Liver (tissue), 9 donors: ENCODE data around the gene GALNT17. TPM values are rescaled to one million over a fixed set of nuclear protein-coding genes. Genes with fewer than 3 reads are reported as not detected.
"Not testable (repeated sequence)": the region's sequence is repeated elsewhere in the genome, so short reads cannot be mapped to it uniquely, and the experiment has no call there.

Experiments
- DNase-seq: peaks from one replicate; pipeline ENCODE4 v3.0.0-alpha.2; 2017; ENCODE audit warnings: low spot score
- H3K27ac ChIP-seq, 2 donors: one replicate each; pipeline ENCODE4 v1.7.0; 2013; ENCODE audit warnings: inconsistent platforms in 2 of 2, low read length in 2 of 2, control low read depth in 1 of 2, low read depth in 1 of 2, mild to moderate bottlenecking in 1 of 2
- H3K27me3 ChIP-seq, 4 donors: one replicate each; pipeline versions ENCODE4 v1.6.1 to v1.7.0; 2013; ENCODE audit warnings: low read length in 3 of 4, inconsistent platforms in 1 of 4, mild to moderate bottlenecking in 1 of 4, moderate library complexity in 1 of 4; ENCODE audit not compliant: control insufficient read depth in 4 of 4, insufficient read depth in 4 of 4
- H3K36me3 ChIP-seq, 4 donors: one replicate each; pipeline versions ENCODE4 v1.6.1 to v1.7.0; 2013; ENCODE audit warnings: low read length in 3 of 4, mild to moderate bottlenecking in 3 of 4, low read depth in 1 of 4, moderate library complexity in 1 of 4; ENCODE audit not compliant: control insufficient read depth in 4 of 4, insufficient read depth in 3 of 4
- H3K4me1 ChIP-seq, 4 donors: one replicate each; pipeline versions ENCODE4 v1.6.1 to v1.7.0; 2013; ENCODE audit warnings: low read length in 3 of 4, mild to moderate bottlenecking in 3 of 4, moderate library complexity in 1 of 4; ENCODE audit not compliant: control insufficient read depth in 4 of 4, insufficient read depth in 4 of 4
- H3K4me3 ChIP-seq, 3 donors: one replicate each; pipeline versions ENCODE4 v1.6.1 to v1.7.0; 2013; ENCODE audit warnings: low read length in 3 of 3, control low read depth in 1 of 3, low read depth in 1 of 3, mild to moderate bottlenecking in 1 of 3
- H3K9ac ChIP-seq, 2 donors: one replicate each; pipeline ENCODE4 v1.7.0; 2013; ENCODE audit warnings: low read length in 2 of 2, mild to moderate bottlenecking in 2 of 2, moderate library complexity in 2 of 2, control low read depth in 1 of 2, low read depth in 1 of 2
- H3K9me3 ChIP-seq, 4 donors: one replicate each; pipeline versions ENCODE4 v1.6.1 to v1.7.0; 2013; ENCODE audit warnings: low read length in 3 of 4; ENCODE audit not compliant: control insufficient read depth in 4 of 4
- ATF3 ChIP-seq: IDR thresholded peaks from 2 replicates; pipeline ENCODE4 v1.6.1; 2016; ENCODE audit warnings: antibody characterized with exemption
- CTCF ChIP-seq: fragments of 150-350 bp; IDR thresholded peaks from 2 replicates; pipeline ENCODE4 v1.5.1; 2017; ENCODE audit warnings: improper control_type of control experiment, low read depth, low read length; ENCODE audit not compliant: missing input control
- EGR1 ChIP-seq, 2 donors: IDR thresholded peaks; 2 replicates each; pipeline ENCODE4 v1.6.1; 2016 to 2018; ENCODE audit warnings: antibody characterized with exemption in 2 of 2, low read depth in 2 of 2
- FOXA2 ChIP-seq: IDR thresholded peaks from 2 replicates; pipeline ENCODE4 v1.6.1; 2016; ENCODE audit warnings: antibody characterized with exemption
- HNF4G ChIP-seq: IDR thresholded peaks from 2 replicates; pipeline ENCODE4 v1.6.1; 2016; ENCODE audit warnings: antibody characterized with exemption
- RAD21 ChIP-seq, 2 donors: IDR thresholded peaks; 2 replicates each; pipeline ENCODE4 v1.6.1; 2016; ENCODE audit warnings: antibody characterized with exemption in 2 of 2, mild to moderate bottlenecking in 2 of 2
- REST ChIP-seq: IDR thresholded peaks from 2 replicates; pipeline ENCODE4 v1.6.1; 2016; ENCODE audit warnings: antibody characterized with exemption, mild to moderate bottlenecking
- RXRA ChIP-seq, 2 donors: IDR thresholded peaks; 2 replicates each; pipeline ENCODE4 v1.6.1; 2017 to 2018; ENCODE audit warnings: antibody characterized with exemption in 2 of 2, mild to moderate bottlenecking in 1 of 2
- WGBS: extraction: QIAGEN DNeasy Blood & Tissue Kit; methylation state at CpG from one replicate; pipeline ENCODE4 v1.1.7; 2013; 5-methylcytosine and 5-hydroxymethylcytosine counted together
- polyA plus RNA-seq, 2 donors: library from polyadenylated mRNA; stranded (reverse) in 1 of 2; unstranded in 1 of 2; fragments of 200-250 nt in 1 of 2; fragments of >200 nt in 1 of 2; fragmentation: Nextera tagmentation in 1 of 2; extraction: Ambion mirVana in 1 of 2; gene quantifications; one replicate each; pipeline versions ENCODE4 v1.2.1 to v1.2.3, GENCODE V29; 2013 to 2015
- total RNA-seq, 2 donors: library from RNA; depleted of rRNA; stranded (reverse); fragments of >200 nt; gene quantifications; one replicate each; pipeline ENCODE4 v1.2.3, GENCODE V29; 2014
- donor health status: healthy.
- donor health status: healthy.
- donor health status: healthy.
- donor health status: healthy.
- donor health status: healthy.

GALNT17 gene
- total and polyA plus RNA-seq, 4 donors, result 0.10 to 0.42 (median 0.37) TPM; not detected in 1

- Histone ChIP-seq H3K9ac (no peak overlapping the region), H3K4me1 (no peaks in the 10 kb centered on the region), H3K36me3 (no peaks in the 10 kb centered on the region), H3K4me3 (no peak overlapping the region), H3K9me3 (peaks cover 0 to under 1% (median 0%) of the 10 kb centered on the region in 4 donors), H3K27ac (no peak overlapping the region), H3K27me3 (no peaks in the 10 kb centered on the region)
- TF ChIP-seq REST, result no peak
- TF ChIP-seq EGR1 (IDR thresholded peaks at IDR 0.05; ENCODE audit: low read depth in 2 of 2), result no peak
- TF ChIP-seq ATF3, result no peak
- no peak for TF ChIP-seq RAD21 (IDR thresholded peaks at IDR 0.05)
- TF ChIP-seq CTCF, result no peak
- TF ChIP-seq RXRA (IDR thresholded peaks at IDR 0.05), result no peak
- DNase-seq, result no peak
- WGBS, result 85% methylated on average over 3 of the region's 3 CpGs
Observed at GRCh38 chr7:71208881-71209280, 76.9 kb downstream of the GALNT17 start.

DNA sequence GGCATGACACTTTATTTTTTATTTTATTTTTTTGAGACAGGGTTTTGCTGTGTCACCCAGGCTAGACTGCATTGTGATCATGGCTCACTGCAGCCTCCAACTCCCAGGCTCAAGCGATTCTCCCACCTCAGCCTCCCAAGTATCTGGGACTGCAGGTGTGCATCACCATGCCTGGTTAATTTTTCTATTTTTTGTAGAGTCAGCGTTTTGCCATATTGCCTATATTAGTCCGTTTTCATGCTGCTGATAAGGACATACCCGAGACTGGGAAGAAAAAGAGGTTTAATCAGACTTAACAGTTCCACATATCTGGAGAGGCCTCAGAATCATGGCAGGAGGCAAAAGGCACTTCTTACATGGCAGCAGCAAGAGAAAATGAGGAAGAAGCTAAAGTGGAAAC, 77.5 kb downstream of the GALNT17 start:
- not testable (repeated sequence) for H3K27ac ChIP-seq, H3K9me3 ChIP-seq, H3K36me3 ChIP-seq, DNase-seq, H3K4me1 ChIP-seq, H3K4me3 ChIP-seq, H3K9ac ChIP-seq, H3K27me3 ChIP-seq
- 77% methylated on average over 4 of the region's 4 CpGs for WGBS

DNA sequence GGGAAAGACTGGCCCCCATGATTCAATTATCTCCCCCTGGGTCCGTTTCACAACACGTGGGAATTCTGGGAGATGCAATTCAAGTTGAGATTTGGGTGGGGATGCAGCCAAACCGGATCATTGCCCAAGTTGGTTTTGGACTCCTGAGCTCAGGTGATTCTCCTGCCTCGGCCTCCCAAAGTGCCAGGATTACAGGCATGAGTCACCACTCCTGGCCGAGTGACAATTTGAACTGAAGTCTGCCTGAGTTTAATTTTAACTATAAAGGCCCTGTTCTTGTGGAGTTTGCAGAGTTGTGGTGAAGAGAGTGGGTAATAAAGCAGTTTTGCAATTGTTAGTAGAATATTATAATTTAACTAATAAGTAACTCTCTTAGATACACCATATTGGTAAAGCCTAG, 78.3 kb downstream of the GALNT17 start:
- Histone ChIP-seq H3K9ac (no peak overlapping the region), H3K36me3 (no peaks in the 10 kb centered on the region), H3K9me3 (peaks cover 0 to 2% (median 0%) of the 10 kb centered on the region in 4 donors), H3K27ac (no peak overlapping the region), H3K27me3 (no peaks in the 10 kb centered on the region), H3K4me3 (no peak overlapping the region), H3K4me1 (no peaks in the 10 kb centered on the region)
- WGBS, result 80% methylated on average over 5 of the region's 5 CpGs
- TF ChIP-seq FOXA2 (no peak), HNF4G (no peak), RAD21 (IDR thresholded peaks at IDR 0.05) (no peak)
- no peak for DNase-seq

DNA sequence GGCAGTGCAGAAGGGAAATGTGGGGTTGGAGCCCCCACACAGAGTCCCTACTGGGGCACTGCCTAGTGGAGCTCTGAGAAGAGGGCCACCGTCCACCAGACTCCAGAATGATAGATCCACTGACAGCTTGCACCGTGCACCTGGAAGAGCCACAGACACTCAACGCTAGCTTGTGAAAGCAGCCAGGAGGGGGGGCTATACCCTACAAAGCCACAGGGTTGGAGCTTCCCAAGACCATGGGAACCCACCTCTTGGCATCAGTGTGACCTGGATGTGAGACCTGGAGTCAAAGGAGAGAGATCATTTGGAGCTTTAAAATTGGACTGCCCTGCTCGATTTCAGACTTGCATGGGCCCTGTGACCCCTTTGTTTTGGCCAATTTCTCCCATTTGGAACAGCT, 80.5 kb downstream of the GALNT17 start:
- not testable (repeated sequence) for H3K9me3 ChIP-seq, H3K9ac ChIP-seq, DNase-seq, H3K27me3 ChIP-seq, H3K4me3 ChIP-seq, H3K36me3 ChIP-seq, H3K27ac ChIP-seq, H3K4me1 ChIP-seq
- 87% methylated on average over 4 of the region's 4 CpGs for WGBS
